PFSK-1 (cell line): ENCODE measurements around the gene SPR.

Source experiments
- FOXP2 ChIP-seq: optimal IDR thresholded peaks from 2 replicates; pipeline ENCODE3; 2011; ENCODE audit warnings: borderline replicate concordance, control low read depth, inconsistent platforms; ENCODE audit not compliant: insufficient read depth; ENCODE audit errors: extremely low read length, extremely low read depth
- POLR2AphosphoS5 ChIP-seq: IDR thresholded peaks from 2 replicates; pipeline ENCODE4 v1.6.1; 2012; ENCODE audit warnings: low read depth, mild to moderate bottlenecking, control low read depth, low read length, moderate library complexity
- REST ChIP-seq, 2 experiments: IDR thresholded peaks; 2 replicates each; pipeline versions ENCODE4 v1.6.1 to v1.8.0; 2011 to 2012; ENCODE audit warnings: low read depth in 2 of 2, low read length in 2 of 2, control low read depth in 1 of 2, inconsistent platforms in 1 of 2, mild to moderate bottlenecking in 1 of 2, moderate library complexity in 1 of 2; ENCODE audit not compliant: insufficient read depth in 1 of 2
- SIN3A ChIP-seq: IDR thresholded peaks from 2 replicates; pipeline ENCODE4 v1.6.1; 2012; ENCODE audit warnings: mild to moderate bottlenecking, low read length, moderate library complexity, borderline replicate concordance; ENCODE audit not compliant: insufficient read depth
- TAF1 ChIP-seq: IDR thresholded peaks from 2 replicates; pipeline ENCODE4 v1.6.1; 2012; ENCODE audit warnings: low read length, control low read depth, borderline replicate concordance; ENCODE audit not compliant: insufficient read depth

SPR gene

DNA sequence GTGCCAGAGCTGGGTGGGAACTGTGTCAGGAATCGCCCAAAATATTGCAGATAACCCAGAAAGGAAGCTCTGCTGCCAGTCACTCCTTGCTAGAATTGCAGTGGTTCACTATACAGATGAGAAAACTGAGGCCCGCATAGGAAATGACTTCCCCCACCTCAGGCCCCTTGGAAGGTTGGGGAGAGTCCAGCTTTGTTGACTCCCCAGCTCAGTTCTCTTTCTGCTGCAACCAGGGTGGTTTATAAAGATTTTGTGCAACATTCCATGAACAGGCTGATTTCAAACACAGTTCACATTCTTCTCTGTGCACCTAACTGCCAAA lies 11.3 kb downstream of the SPR start:
- no peak for TF ChIP-seq POLR2AphosphoS5
- TF ChIP-seq TAF1, result no peak
- no peak for TF ChIP-seq REST (IDR thresholded peaks at IDR 0.05; ENCODE audit: insufficient read depth in 1 of 2, low read depth in 2 of 2, low read length in 2 of 2)
- TF ChIP-seq FOXP2, result no peak
- TF ChIP-seq SIN3A, result no peak

GRCh38 chr2:72900191-72900825 lies 13.1 kb downstream of the SPR start:
- TF ChIP-seq REST (IDR thresholded peaks at IDR 0.05; ENCODE audit: insufficient read depth in 1 of 2, low read depth in 2 of 2, low read length in 2 of 2) (no peak), FOXP2 (no peak), SIN3A (no peak), TAF1 (no peak), POLR2AphosphoS5 (no peak)

DNA sequence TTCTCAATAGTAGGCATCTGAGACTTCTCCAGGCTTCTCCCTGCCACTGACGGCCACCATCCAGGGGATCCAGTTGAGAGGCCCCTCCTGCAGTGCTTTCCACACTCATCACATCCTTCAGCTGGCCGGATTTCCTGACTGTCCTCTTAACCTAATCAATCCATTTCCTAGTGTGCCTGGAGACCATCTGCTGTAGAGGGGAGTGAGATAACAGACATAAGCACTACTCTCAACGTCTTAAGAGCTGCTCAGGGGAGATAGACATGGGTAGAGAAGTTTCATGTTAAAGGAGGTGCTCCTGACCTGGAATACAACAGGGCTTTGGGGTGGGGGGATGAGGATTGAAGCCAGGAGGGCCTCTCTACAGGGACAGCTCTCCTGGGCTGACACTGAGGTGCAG lies 14.2 kb downstream of the SPR start:
- TF ChIP-seq TAF1, result no peak
- no peak for TF ChIP-seq REST (IDR thresholded peaks at IDR 0.05; ENCODE audit: insufficient read depth in 1 of 2, low read depth in 2 of 2, low read length in 2 of 2)
- TF ChIP-seq FOXP2, result no peak

DNA sequence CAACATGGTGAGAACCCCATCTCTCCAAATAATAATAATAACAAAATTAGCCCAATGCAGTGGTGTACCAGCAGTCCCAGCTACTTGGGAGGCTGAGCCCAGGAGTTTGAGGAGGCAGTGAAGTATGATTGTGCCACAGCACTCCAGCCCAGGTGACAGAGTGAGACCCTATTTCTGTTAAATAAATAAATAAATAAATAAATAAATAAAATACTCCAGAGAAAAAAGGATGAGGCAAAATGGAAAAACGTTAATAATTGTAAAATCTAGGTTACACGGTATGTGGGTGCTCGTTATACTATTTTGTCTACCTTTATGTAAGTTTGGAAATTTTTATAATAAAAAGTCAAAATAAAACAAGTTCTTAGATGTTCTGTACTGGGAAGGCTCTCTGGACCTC lies 21.5 kb downstream of the SPR start:
- no peak for TF ChIP-seq FOXP2
- no peak for TF ChIP-seq SIN3A
- TF ChIP-seq POLR2AphosphoS5, result no peak
- no peak for TF ChIP-seq REST (IDR thresholded peaks at IDR 0.05; ENCODE audit: insufficient read depth in 1 of 2, low read depth in 2 of 2, low read length in 2 of 2)
- no peak for TF ChIP-seq TAF1

DNA sequence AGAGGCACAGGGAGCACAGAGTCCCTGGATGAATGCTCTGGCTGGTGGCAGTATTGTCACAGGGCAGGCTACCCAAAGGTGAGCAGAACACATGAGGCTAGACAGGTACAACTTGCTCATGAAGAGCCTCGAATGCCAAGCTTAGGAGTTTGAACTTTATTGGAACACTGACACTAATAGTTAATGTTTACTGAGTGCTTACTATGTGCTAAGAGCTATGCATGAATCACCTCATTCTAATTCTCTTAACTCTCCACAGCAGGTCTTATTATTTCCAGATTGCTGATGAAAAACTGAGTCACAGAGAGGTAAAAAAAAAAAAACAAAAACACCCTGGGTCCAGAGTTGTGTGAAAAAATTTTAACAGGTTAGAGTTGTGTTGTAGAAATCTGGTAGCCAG lies 24.0 kb downstream of the SPR start:
- no peak for TF ChIP-seq REST (IDR thresholded peaks at IDR 0.05; ENCODE audit: insufficient read depth in 1 of 2, low read depth in 2 of 2, low read length in 2 of 2)
- TF ChIP-seq FOXP2, result no peak
- TF ChIP-seq TAF1, result no peak
- TF ChIP-seq SIN3A, result no peak
- TF ChIP-seq POLR2AphosphoS5, result no peak
